HFFc6 (cell line): Measurements from ENCODE around the gene THRB. TPM values are rescaled to one million over a fixed set of nuclear protein-coding genes. Genes with fewer than 3 reads are reported as not detected.
A peak's percentile ranks its signal among the peaks of the same experiment; 100 is the strongest.
"Not testable (repeated sequence)": the region's sequence is repeated elsewhere in the genome, so short reads cannot be mapped to it uniquely, and the experiment has no call there.

ENCODE experiments used
- DNase-seq: peaks from one replicate; pipeline ENCODE4 v3.0.0-alpha.2; 2018
- H3K27ac Mint-ChIP-seq: 2 replicates; pipeline ENCODE4 v1.8.0; 2020; ENCODE audit warnings: mild to moderate bottlenecking, mixed read lengths
- H3K27me3 Mint-ChIP-seq: 2 replicates; pipeline ENCODE4 v1.8.0; 2021; ENCODE audit warnings: mild to moderate bottlenecking, moderate library complexity, mixed read lengths; ENCODE audit not compliant: insufficient read depth
- H3K36me3 Mint-ChIP-seq: 2 replicates; pipeline ENCODE4 v1.8.0; 2021; ENCODE audit warnings: low read depth, mixed read lengths
- H3K4me1 Mint-ChIP-seq: 2 replicates; pipeline ENCODE4 v1.8.0; 2020; ENCODE audit warnings: low read depth, mixed read lengths
- H3K4me3 Mint-ChIP-seq: 2 replicates; pipeline ENCODE4 v1.8.0; 2020; ENCODE audit warnings: mild to moderate bottlenecking, moderate library complexity, mixed read lengths
- H3K9me3 Mint-ChIP-seq: 2 replicates; pipeline ENCODE4 v1.8.0; 2020; ENCODE audit warnings: mild to moderate bottlenecking, mixed read lengths
- CTCF ChIP-seq: fragments of 200-600 bp; sonication (generic); IDR thresholded peaks from 2 replicates; pipeline ENCODE4 v1.5.0; 2021; ENCODE audit warnings: antibody characterized with exemption, mild to moderate bottlenecking
- total RNA-seq, 6 experiments: library from RNA; stranded (reverse); fragmentation: NEBNext Ultra II Directional; extraction: Animal tissue kit (Norgen Biotek cat#: 25700); gene quantifications; 2 replicates in 1 of 6; 3 replicates in 5 of 6; pipeline ENCODE4 v1.2.3, GENCODE V29; 2021

THRB gene
- total RNA-seq, 6 experiments from 2014 or later = not detected

GRCh38 chr3:24096695-24097290, 397.9 kb downstream of the THRB start:
- H3K9me3 Mint-ChIP-seq = no peaks in the 10 kb centered on the region
- H3K4me3 Mint-ChIP-seq = no peak overlapping the region
- no peak for DNase-seq
- no peak overlapping the region for H3K27ac Mint-ChIP-seq
- H3K27me3 Mint-ChIP-seq = peaks cover 4% of the 10 kb centered on the region
- peaks cover 15% of the 10 kb centered on the region for H3K4me1 Mint-ChIP-seq
- TF ChIP-seq CTCF = no peak
- no peaks in the 10 kb centered on the region for H3K36me3 Mint-ChIP-seq

GRCh38 chr3:24096271-24096670, 398.4 kb downstream of the THRB start:
- Mint-ChIP-seq H3K36me3 (no peaks in the 10 kb centered on the region), H3K9me3 (no peaks in the 10 kb centered on the region), H3K4me1 (peaks cover 10% of the 10 kb centered on the region), H3K27ac (no peak overlapping the region), H3K27me3 (peaks cover 4% of the 10 kb centered on the region), H3K4me3 (no peak overlapping the region)
- no peak for TF ChIP-seq CTCF
- DNase-seq = no peak

DNA sequence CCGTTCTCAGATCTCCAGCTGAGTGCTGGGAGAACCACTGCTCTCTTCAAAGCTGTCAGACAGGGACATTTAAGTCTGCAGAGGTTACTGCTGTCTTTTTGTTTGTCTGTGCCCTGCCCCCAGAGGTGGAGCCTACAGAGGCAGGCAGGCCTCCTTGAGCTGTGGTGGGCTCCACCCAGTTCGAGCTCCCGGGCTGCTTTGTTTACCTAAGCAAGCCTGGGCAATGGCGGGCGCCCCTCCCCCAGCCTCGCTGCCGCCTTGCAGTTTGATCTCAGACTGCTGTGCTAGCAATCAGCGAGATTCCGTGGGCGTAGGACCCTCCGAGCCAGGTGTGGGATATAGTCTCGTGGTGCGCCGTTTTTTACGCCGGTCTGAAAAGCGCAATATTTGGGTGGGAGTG, 399.8 kb downstream of the THRB start:
- not testable (repeated sequence) for DNase-seq, H3K4me3 Mint-ChIP-seq, H3K27ac Mint-ChIP-seq, H3K4me1 Mint-ChIP-seq, H3K36me3 Mint-ChIP-seq, H3K27me3 Mint-ChIP-seq, H3K9me3 Mint-ChIP-seq

DNA sequence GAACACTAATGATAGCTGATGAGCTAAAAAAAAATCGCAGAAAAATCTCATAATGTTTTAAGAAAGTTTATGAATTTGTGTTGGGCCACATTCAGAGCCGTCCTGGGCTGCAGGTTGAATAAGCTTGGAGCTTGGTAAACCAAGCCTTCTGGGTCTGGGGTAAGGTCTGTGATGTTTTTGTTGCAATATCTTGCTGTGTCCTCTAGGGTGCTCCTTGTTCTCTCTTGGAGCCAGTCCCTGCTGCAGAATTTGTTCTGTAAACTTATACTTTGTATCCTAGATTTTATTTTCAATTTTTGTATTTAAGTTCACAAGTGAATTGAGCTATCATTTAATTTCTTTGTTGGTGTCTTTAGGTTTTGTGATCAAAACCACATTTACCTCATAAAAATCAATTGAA, 405.9 kb downstream of the THRB start:
- no peaks in the 10 kb centered on the region for H3K9me3 Mint-ChIP-seq
- H3K4me1 Mint-ChIP-seq = no peaks in the 10 kb centered on the region; the same call in 1 of the 2 replicates
- no peak overlapping the region for H3K4me3 Mint-ChIP-seq
- H3K27me3 Mint-ChIP-seq = peaks cover under 1% of the 10 kb centered on the region
- H3K27ac Mint-ChIP-seq = no peak overlapping the region
- no peaks in the 10 kb centered on the region for H3K36me3 Mint-ChIP-seq
- DNase-seq = peak; percentile 48
- peak; percentile 81 for TF ChIP-seq CTCF

GRCh38 chr3:24087469-24087868, 407.2 kb downstream of the THRB start:
- no peak for TF ChIP-seq CTCF
- H3K4me1 Mint-ChIP-seq = no peaks in the 10 kb centered on the region; the same call in 1 of the 2 replicates
- H3K4me3 Mint-ChIP-seq = no peak overlapping the region
- H3K9me3 Mint-ChIP-seq = no peaks in the 10 kb centered on the region
- H3K27me3 Mint-ChIP-seq = peaks cover 4% of the 10 kb centered on the region
- H3K27ac Mint-ChIP-seq = no peak overlapping the region
- no peak for DNase-seq
- H3K36me3 Mint-ChIP-seq = no peaks in the 10 kb centered on the region

DNA sequence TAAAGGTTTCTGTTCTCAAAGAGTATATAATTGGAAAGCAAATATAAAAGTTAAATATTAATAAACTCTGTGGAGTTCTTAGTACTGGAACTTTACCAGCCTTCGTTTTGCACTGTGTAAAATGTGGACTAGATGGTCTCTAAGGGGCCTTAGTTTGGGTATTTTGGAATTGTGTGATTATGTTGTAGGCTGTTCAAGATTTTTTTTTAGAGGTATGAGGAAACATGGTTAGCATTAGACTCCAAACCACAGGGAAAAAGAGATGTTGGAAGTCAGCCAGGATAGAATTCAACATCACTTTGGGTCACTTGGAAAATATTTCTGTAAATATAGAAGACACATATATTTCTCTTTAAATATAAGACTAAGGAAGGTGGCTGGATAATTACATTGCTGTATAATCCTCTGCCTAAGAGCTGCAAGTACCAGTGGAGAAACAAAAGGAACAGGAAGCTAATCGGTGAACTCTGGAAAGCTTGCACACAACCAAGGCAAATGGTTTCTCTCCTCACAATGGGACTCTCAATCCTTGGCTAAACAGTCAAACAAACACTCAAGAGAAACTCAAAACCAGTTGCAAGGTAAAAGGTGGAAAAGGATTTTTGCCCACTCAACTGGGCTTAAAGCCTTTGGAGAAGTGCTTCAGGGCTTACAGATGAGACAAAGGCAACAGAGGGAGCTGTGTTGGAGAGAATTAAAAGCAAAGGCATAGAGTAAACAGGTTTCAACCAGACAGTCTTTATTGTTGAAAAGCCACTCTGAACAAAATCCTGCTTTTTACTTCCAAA, 407.8 kb downstream of the THRB start:
- Mint-ChIP-seq H3K4me3 (no peak overlapping the region), H3K4me1 (no peaks in the 10 kb centered on the region; the same call in 1 of the 2 replicates)

More for the DNA sequence above, 407.8 kb downstream of the THRB start:
- peaks cover 4% of the 10 kb centered on the region for H3K27me3 Mint-ChIP-seq
- DNase-seq = no peak
- H3K27ac Mint-ChIP-seq = no peak overlapping the region
- no peaks in the 10 kb centered on the region for H3K36me3 Mint-ChIP-seq
- no peaks in the 10 kb centered on the region for H3K9me3 Mint-ChIP-seq
- no peak for TF ChIP-seq CTCF
